ENCODE data around the gene ZNF688. TPM values are rescaled to one million over a fixed set of nuclear protein-coding genes. Genes with fewer than 3 reads are reported as not detected.

ZNF688 gene
- total and polyA plus RNA-seq, 9 of the 15 experiments (the other 6 are each of a cell fraction or from before 2014, with no cell fraction given) = 0.48 to 12.9 (median 4.5) TPM

- TF ChIP-seq ZBTB40 (IDR thresholded peaks at IDR 0.05) (peak; percentile 76), ZBTB40 (CRISPR knock-in tag; IDR thresholded peaks at IDR 0.05) (peak; percentile 62; the same call in 1 of the 2 replicates), GATA2 (CRISPR knock-in tag; IDR thresholded peaks at IDR 0.05) (no peak), SMC3 (conservative IDR thresholded peaks at IDR 0.05; ENCODE audit: insufficient read depth, low read depth, low read length) (no peak), NFIC (IDR thresholded peaks at IDR 0.05) (peak; percentile 66), TEAD4 (IDR thresholded peaks at IDR 0.05; ENCODE audit: low read length) (peak; percentile 30; the same call in 1 of the 2 replicates), TEAD4 (CRISPR knock-in tag; IDR thresholded peaks at IDR 0.05; ENCODE audit: borderline replicate concordance) (no peak), HNRNPLL (IDR thresholded peaks at IDR 0.05; ENCODE audit: low read depth, low read length, poor library complexity, severe bottlenecking) (peak; percentile 59), ZNF217 (CRISPR knock-in tag; IDR thresholded peaks at IDR 0.05) (no peak), ARID1B (IDR thresholded peaks at IDR 0.05) (peak; percentile 33; the same call in 1 of the 2 replicates), CBFA2T3 (IDR thresholded peaks at IDR 0.05) (peak; percentile 55; the same call in 1 of the 2 replicates)
These were observed 47.5 kb downstream of the ZNF688 start (continued) for GRCh38 chr16:30523768-30524574.
